ENCODE results near the gene NLK.
A peak's percentile ranks its signal among the peaks of the same experiment; 100 is the strongest.

DNA sequence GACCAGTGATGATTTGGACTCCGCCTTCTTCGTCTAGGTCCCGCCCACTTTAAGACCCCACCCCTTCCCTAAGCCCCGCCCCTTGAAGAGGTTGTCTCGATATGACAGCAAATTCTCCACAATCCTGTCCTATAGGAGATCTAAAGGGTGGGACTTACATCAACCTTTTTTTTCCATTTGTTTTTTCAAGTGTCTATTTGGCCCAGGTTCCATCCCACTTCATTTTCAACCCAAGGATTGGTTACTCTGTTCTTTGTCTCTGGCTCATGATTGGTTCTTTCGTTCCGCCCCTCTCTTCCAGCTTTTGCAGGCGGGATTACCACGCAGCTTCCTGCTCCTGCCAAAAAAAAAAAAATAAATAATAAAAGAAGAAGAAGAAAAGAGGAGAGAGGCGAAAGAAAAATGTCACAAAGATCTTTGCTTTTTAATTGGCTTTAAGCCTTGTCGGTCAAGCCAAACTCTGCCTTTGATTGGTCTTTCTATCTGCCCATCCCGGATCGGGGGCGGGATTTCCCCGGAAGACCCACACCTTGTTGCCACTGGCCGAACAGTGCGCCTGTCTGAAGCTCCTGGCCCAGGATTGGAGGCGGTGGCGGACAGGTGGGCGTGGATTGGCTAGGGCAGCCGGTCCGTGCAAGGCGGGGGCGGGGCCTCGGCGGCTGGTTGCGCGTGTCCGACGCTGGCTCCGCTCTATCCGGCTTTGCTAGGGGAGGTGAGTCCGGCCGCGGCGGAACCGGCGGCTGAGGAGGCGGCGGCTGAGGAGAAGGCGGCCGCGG lies 1.2 kb upstream of the NLK start:
- peak; percentile 66 for TF ChIP-seq POLR2AphosphoS5 (IDR thresholded peaks at IDR 0.05; ENCODE audit: low read depth, low read length)
- TF ChIP-seq SMAD3 (CRISPR knock-in tag; IDR thresholded peaks at IDR 0.05): peak; percentile 77
- TF ChIP-seq NFIC (IDR thresholded peaks at IDR 0.05; ENCODE audit: low read length): no peak
